H9 (cell line): ENCODE measurements around the gene PTPRJ. TPM values are rescaled to one million over a fixed set of nuclear protein-coding genes. Genes with fewer than 3 reads are reported as not detected.

Experiments
- DNase-seq: peaks from one replicate; pipeline ENCODE4 v3.0.0-alpha.2; 2017
- H2AFZ ChIP-seq: one replicate; pipeline ENCODE4 v1.6.1; 2013; ENCODE audit warnings: mild to moderate bottlenecking, low read length, control low read depth, moderate library complexity
- H2AK5ac ChIP-seq: 2 replicates; pipeline ENCODE4 v1.6.1; 2013; ENCODE audit warnings: low read length, control low read depth, mixed read lengths; ENCODE audit not compliant: insufficient read length
- H2BK120ac ChIP-seq: one replicate; pipeline ENCODE4 v1.6.1; 2013; ENCODE audit warnings: low read depth, mild to moderate bottlenecking, low read length, control low read depth, inconsistent platforms; ENCODE audit not compliant: poor library complexity, severe bottlenecking
- H2BK12ac ChIP-seq: 2 replicates; pipeline ENCODE4 v1.6.1; 2013; ENCODE audit warnings: low read length, control low read depth, mixed read lengths, low read depth; ENCODE audit not compliant: insufficient read length
- H2BK15ac ChIP-seq: 2 replicates; pipeline ENCODE4 v1.6.1; 2013; ENCODE audit warnings: low read depth, low read length, control low read depth
- H2BK20ac ChIP-seq: one replicate; pipeline ENCODE4 v1.6.1; 2013; ENCODE audit warnings: low read depth, mild to moderate bottlenecking, low read length, control low read depth, inconsistent platforms; ENCODE audit not compliant: poor library complexity, severe bottlenecking
- H2BK5ac ChIP-seq: 2 replicates; pipeline ENCODE4 v1.6.1; 2013; ENCODE audit warnings: low read length, control low read depth, mixed read lengths; ENCODE audit not compliant: insufficient read length
- H3K14ac ChIP-seq: 2 replicates; pipeline ENCODE4 v1.6.1; 2013; ENCODE audit warnings: low read length, control low read depth; ENCODE audit not compliant: insufficient read depth
- H3K18ac ChIP-seq: 2 replicates; pipeline ENCODE4 v1.6.1; 2013; ENCODE audit warnings: low read depth, mild to moderate bottlenecking, mixed read lengths, low read length, control low read depth; ENCODE audit not compliant: insufficient read length
- H3K23ac ChIP-seq: 2 replicates; pipeline ENCODE4 v1.6.1; 2013; ENCODE audit warnings: low read length, control low read depth, mixed read lengths, low read depth; ENCODE audit not compliant: insufficient read length
- H3K23me2 ChIP-seq: 2 replicates; pipeline ENCODE4 v1.6.1; 2013; ENCODE audit warnings: low read depth, mild to moderate bottlenecking, mixed read lengths, low read length, control low read depth; ENCODE audit not compliant: insufficient read length, poor library complexity, severe bottlenecking
- H3K27ac ChIP-seq: 2 replicates; pipeline ENCODE4 v1.5.1; 2013; ENCODE audit warnings: low read length, control low read depth, mixed read lengths, low read depth; ENCODE audit not compliant: insufficient read length
- H3K27me3 ChIP-seq: 2 replicates; pipeline ENCODE4 v1.6.1; 2013; ENCODE audit warnings: low read length, control low read depth, inconsistent platforms; ENCODE audit not compliant: insufficient read depth
- H3K4ac ChIP-seq: 2 replicates; pipeline ENCODE4 v1.6.1; 2013; ENCODE audit warnings: low read depth, mild to moderate bottlenecking, control low read depth, inconsistent platforms, low read length, moderate library complexity
- H3K4me1 ChIP-seq: 2 replicates; pipeline ENCODE4 v1.6.1; 2013; ENCODE audit warnings: low read length, control low read depth, inconsistent platforms; ENCODE audit not compliant: insufficient read depth
- H3K4me2 ChIP-seq: 2 replicates; pipeline ENCODE4 v1.6.1; 2013; ENCODE audit warnings: low read length, control low read depth, mixed read lengths; ENCODE audit not compliant: insufficient read length, insufficient read depth
- H3K56ac ChIP-seq: 2 replicates; pipeline ENCODE4 v1.6.1; 2013; ENCODE audit warnings: low read depth, mild to moderate bottlenecking, mixed read lengths, low read length, control low read depth; ENCODE audit not compliant: insufficient read length
- H3K79me1 ChIP-seq: 2 replicates; pipeline ENCODE4 v1.6.1; 2013; ENCODE audit warnings: low read depth, mild to moderate bottlenecking, moderate library complexity, low read length, control low read depth, inconsistent platforms; ENCODE audit not compliant: insufficient read depth, poor library complexity, severe bottlenecking
- H3K79me2 ChIP-seq: 2 replicates; pipeline ENCODE4 v1.6.1; 2013; ENCODE audit warnings: low read length, control low read depth, inconsistent platforms; ENCODE audit not compliant: insufficient read depth
- H3K9ac ChIP-seq: 2 replicates; pipeline ENCODE4 v1.6.1; 2013; ENCODE audit warnings: low read length, control low read depth, mixed read lengths; ENCODE audit not compliant: insufficient read length; ENCODE audit errors: extremely low read depth
- H3K9me3 ChIP-seq: one replicate; pipeline ENCODE4 v1.6.1; 2013; ENCODE audit warnings: low read depth, low read length, inconsistent platforms; ENCODE audit not compliant: control insufficient read depth
- H3T11ph ChIP-seq: one replicate; pipeline ENCODE4 v1.6.1; 2013; ENCODE audit warnings: mild to moderate bottlenecking, low read length, control low read depth, inconsistent platforms
- H4K20me1 ChIP-seq: one replicate; pipeline ENCODE4 v1.6.1; 2013; ENCODE audit not compliant: control insufficient read depth, insufficient read length, insufficient read depth
- H4K5ac ChIP-seq: 2 replicates; pipeline ENCODE4 v1.6.1; 2013; ENCODE audit warnings: low read depth, mild to moderate bottlenecking, mixed read lengths, low read length, control low read depth; ENCODE audit not compliant: insufficient read length
- H4K8ac ChIP-seq: replicated peaks from 2 replicates; pipeline ENCODE4 v1.6.1; 2013; ENCODE audit warnings: low read length, control low read depth, mixed read lengths, low read depth; ENCODE audit not compliant: insufficient read length
- H4K91ac ChIP-seq: 2 replicates; pipeline ENCODE4 v1.6.1; 2013; ENCODE audit warnings: low read depth, mild to moderate bottlenecking, moderate library complexity, mixed read lengths, low read length, control low read depth; ENCODE audit not compliant: insufficient read length
- H3K27ac Mint-ChIP-seq, 3 experiments: 2 replicates in 2 of 3; 3 replicates in 1 of 3; pipeline ENCODE4 v1.8.0; 2020 to 2021; ENCODE audit warnings: mixed read lengths in 3 of 3, mild to moderate bottlenecking in 1 of 3, moderate library complexity in 1 of 3
- H3K27me3 Mint-ChIP-seq: 2 replicates; pipeline ENCODE4 v1.8.0; 2021; ENCODE audit warnings: low read depth, mild to moderate bottlenecking, moderate library complexity, mixed read lengths
- H3K36me3 Mint-ChIP-seq, 3 experiments: 2 replicates in 2 of 3; 3 replicates in 1 of 3; pipeline ENCODE4 v1.8.0; 2020 to 2021; ENCODE audit warnings: low read depth in 3 of 3, mixed read lengths in 3 of 3; ENCODE audit not compliant: insufficient read depth in 1 of 3
- H3K4me1 Mint-ChIP-seq, 2 experiments: 2 replicates each; pipeline ENCODE4 v1.8.0; 2020; ENCODE audit warnings: mixed read lengths in 2 of 2
- H3K4me3 Mint-ChIP-seq, 2 experiments: 2 replicates in 1 of 2; 3 replicates in 1 of 2; pipeline ENCODE4 v1.8.0; 2020 to 2021; ENCODE audit warnings: mild to moderate bottlenecking in 2 of 2, mixed read lengths in 2 of 2, moderate library complexity in 1 of 2
- H3K9me3 Mint-ChIP-seq, 2 experiments: 2 replicates in 1 of 2; 3 replicates in 1 of 2; pipeline ENCODE4 v1.8.0; 2020; ENCODE audit warnings: mild to moderate bottlenecking in 2 of 2, mixed read lengths in 2 of 2, moderate library complexity in 1 of 2
- CTCF ChIP-seq: fragments of 200-600 bp; sonication (generic); conservative IDR thresholded peaks from 3 replicates; pipeline ENCODE4 v1.8.0; 2021; ENCODE audit warnings: antibody characterized with exemption, mild to moderate bottlenecking
- WGBS: extraction: QIAGEN DNeasy Blood & Tissue Kit; methylation state at CpG from one replicate; pipeline ENCODE4 v1.1.7; 2013; ENCODE audit warnings: missing lambda C conversion rate, low lambda C conversion rate, mixed read lengths; ENCODE audit not compliant: insufficient read length; ENCODE audit errors: extremely low coverage; 5-methylcytosine and 5-hydroxymethylcytosine counted together
- total RNA-seq: library from RNA; stranded (reverse); gene quantifications from 2 replicates; pipeline ENCODE4 v1.2.1, GENCODE V29; 2021

The PTPRJ gene
- total RNA-seq, 1 experiment from 2014 or later: 10.6 TPM

GRCh38 chr11:47991894-47992293, 11.5 kb downstream of the PTPRJ start:
- Histone ChIP-seq H2AK5ac (no peak overlapping the region), H4K5ac (no peak overlapping the region), H2BK20ac (no peak overlapping the region), H3T11ph (no peak overlapping the region), H3K27me3 (no peaks in the 10 kb centered on the region), H4K91ac (no peak overlapping the region), H2AFZ (no peak overlapping the region), H3K14ac (no peak overlapping the region), H3K56ac (no peak overlapping the region), H3K79me2 (no peaks in the 10 kb centered on the region), H4K20me1 (no peaks in the 10 kb centered on the region), H3K9ac (no peak overlapping the region), H2BK5ac (no peak overlapping the region), H3K23ac (no peak overlapping the region), H3K23me2 (no peaks in the 10 kb centered on the region), H3K27ac (no peak overlapping the region), H3K4ac (no peak overlapping the region), H2BK15ac (no peak overlapping the region), H3K4me1 (peaks cover 8% of the 10 kb centered on the region; the same call in 1 of the 2 replicates), H3K18ac (no peak overlapping the region), H2BK12ac (no peak overlapping the region), H3K4me2 (no peak overlapping the region), H3K79me1 (no peaks in the 10 kb centered on the region), H3K9me3 (no peaks in the 10 kb centered on the region), H2BK120ac (no peak overlapping the region), H4K8ac (no peak overlapping the region)
- TF ChIP-seq CTCF: no peak
- Mint-ChIP-seq H3K27ac (0 out of 7 replicates have a peak overlapping the region, but pooled peaks of 1 of the 3 experiments have one; percentile 90), H3K4me1 (peaks cover 26 to 38% of the 10 kb centered on the region in 2 experiments), H3K36me3 (no peaks in the 10 kb centered on the region), H3K27me3 (no peaks in the 10 kb centered on the region), H3K4me3 (no peak overlapping the region), H3K9me3 (no peaks in the 10 kb centered on the region)
- WGBS: no CpG with 5 or more reads among the region's 6 CpGs
- DNase-seq: no peak
